Activated CD8-positive, alpha-beta memory T cell treated with anti-CD3 and anti-CD28 coated beads for 36 hours (primary cell): ENCODE results near the gene TMIE. TPM values are rescaled to one million over a fixed set of nuclear protein-coding genes. Genes with fewer than 3 reads are reported as not detected.
"Not testable (repeated sequence)": the region's sequence is repeated elsewhere in the genome, so short reads cannot be mapped to it uniquely, and the experiment has no call there.

ENCODE experiments used
- CTCF ChIA-PET: fragments of 350-600 bp; sonication (Branson Sonifier 250); formaldehyde crosslinking; loops from one replicate; lab custom pipeline; 2021; ENCODE audit warnings: antibody characterized with exemption; lab: Charles Lee
- POLR2A ChIA-PET: fragments of 350-600 bp; sonication (Branson Sonifier 250); formaldehyde crosslinking; loops from one replicate; lab custom pipeline; 2021; ENCODE audit warnings: antibody characterized with exemption; lab: Charles Lee
- total RNA-seq, 2 experiments: library from RNA; stranded (reverse); gene quantifications; one replicate each; pipeline ENCODE4 v1.2.3, GENCODE V29; 2021

TMIE gene
- total RNA-seq, 2 experiments from 2014 or later: 0.25 to 0.30 TPM

DNA sequence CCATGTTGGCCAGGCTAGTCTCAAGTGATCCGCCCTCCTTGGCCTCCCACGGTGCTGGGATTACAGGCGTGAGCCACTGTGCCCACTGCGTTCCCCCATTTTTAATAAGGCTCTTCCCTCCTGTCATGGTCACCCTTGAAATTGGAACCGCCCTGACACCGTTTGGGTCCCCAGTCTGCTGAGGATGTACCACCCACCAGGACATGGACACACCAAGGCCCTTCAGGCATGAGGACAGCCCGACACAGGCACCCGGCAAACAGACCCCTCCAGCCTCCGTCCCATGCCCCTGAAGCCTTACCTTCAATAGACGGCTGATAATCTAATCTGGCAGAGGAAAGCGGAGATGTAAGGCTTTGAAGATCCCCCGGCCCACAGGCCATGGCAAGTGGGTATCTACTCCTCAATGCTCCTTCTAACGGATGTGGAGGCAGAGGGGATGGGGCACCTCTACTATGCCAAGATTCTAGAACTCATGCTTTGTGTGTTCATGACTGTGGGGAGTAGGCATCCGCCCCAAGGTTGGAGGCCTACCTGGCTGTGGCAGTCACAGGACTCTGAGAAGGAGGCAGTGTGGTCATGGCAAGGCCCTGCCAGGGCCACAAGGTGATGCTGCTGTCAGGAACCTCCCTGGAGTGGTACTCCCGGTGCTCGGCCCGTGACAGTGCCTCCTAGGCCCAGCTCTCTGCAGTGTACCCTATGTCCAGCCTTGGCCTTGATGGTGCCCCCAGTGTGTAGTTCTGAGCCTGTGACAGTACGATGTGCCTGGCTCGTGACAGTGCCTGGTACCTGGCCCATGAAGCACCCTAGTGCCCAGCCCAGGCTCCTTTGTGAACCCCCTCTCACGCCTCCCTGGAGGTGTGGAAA lies 35.0 kb downstream of the TMIE start:
- ChIA-PET POLR2A (interaction anchor here (0.6 kb wide), 1 partner anchor 279 kb away, joined by 3 read pairs; no protein-coding TSS in a partner anchor), CTCF (interaction anchor here (0.6 kb wide), 3 partner anchors 88 to 540 kb away, joined by 3 to 4 read pairs (median 4); no protein-coding TSS in a partner anchor)

DNA sequence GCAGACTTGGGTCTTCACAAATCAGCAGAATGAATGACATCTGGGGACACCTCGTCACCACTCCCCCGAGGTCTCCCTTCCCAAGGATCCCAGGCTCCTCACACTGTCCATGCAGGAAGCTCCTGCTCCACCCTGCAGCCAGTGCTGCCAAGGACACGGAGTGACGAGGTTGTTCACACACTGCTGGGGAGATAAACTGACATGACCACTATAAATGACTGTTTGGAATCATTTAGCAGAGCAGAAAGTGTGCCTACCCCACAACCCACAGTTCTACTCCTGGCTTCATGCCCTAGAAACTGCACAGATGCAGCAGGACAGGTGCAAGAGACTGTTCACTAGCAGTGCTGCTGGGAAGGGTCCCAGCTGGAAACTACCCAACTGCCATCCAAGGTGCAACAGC lies 36.1 kb downstream of the TMIE start:
- CTCF ChIA-PET: no interaction called here
- POLR2A ChIA-PET: no interaction called here

DNA sequence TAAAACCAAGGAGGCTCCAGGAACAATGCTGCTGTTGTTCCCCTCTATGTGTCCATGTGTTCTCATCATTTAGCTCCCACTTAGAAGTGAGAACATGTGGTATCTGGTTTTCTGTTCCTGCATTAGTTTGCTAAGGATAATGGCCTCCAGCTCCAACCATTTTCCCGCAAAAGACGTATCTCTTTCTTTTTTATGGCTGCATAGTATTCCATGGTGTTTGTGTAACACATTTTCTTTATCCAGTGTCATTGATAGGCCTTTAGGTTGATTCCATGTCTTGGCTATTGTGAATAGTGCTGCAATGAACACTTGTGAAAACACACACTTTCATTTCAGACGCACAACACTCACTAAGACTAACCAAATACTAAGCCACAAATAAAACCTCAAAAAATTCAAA lies 38.4 kb downstream of the TMIE start:
- CTCF ChIA-PET, POLR2A ChIA-PET: not testable (repeated sequence)

DNA sequence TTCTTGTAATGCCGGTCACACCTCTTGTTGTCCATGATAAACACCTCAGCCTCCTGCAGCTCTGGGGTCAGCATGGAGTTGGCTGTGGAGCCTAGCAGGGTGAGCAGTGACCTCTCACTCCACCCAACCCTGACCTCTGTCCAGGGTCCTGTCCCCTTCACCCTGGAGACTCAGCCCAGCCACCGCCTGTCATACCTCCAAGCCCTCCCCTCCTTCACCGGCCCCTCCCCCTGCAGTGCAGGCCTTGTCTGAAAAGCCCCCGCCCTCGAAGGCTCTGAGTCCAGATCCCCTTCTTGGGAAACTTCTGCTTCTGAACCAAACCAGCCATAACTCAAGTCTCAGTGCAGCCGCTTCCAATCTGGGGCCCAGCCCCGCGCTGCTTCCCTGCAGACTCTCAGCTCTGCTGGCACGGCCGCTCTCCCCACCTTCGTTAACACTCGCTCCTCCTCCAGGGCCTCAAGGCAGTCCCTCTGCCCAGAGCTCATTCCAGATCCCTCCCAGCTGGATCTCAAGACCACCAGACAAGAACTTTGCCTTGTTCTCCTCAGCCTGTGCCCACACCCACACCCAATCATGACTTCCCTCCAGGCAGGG lies 41.9 kb downstream of the TMIE start:
- CTCF ChIA-PET: no interaction called here
- POLR2A ChIA-PET: no interaction called here

DNA sequence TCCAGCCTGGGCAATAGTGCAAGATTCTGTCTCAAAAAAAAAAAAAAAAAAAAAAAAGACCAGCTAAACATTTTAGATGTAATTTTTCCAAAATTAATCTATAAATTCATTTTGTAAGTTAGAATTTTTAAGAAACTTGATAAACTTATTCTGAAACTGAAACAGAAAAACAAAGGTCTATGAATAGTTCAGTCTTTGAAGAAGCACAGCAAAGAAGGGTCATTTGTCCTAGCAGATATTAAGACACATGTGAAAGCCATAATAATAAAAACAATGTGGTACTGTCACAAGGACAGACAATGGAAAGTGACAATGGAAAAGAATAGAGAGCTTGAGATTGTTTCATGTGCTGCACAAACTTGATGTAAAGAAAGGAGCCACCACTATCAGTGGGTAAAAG lies 45.5 kb downstream of the TMIE start:
- CTCF ChIA-PET: no interaction called here
- POLR2A ChIA-PET: no interaction called here

DNA sequence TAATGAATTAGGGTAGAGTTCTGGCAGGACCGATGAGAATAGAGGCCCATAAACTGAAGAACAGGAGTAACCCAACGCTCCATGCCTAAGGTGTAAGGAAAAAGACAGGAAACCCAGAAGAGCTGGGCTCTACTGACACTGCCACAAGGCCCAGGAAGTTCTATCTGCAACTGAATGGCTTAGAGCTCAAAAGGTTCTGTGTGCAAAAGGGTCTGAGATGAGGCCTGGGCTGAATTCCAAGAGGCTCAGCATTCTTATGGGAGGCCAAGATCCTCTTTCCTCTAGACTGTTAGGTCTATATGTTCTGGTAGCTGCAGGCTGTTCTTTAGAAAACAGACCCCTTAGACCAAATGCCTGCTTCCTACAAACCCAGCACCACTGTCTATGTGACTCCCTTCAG lies 47.0 kb downstream of the TMIE start:
- CTCF ChIA-PET: no interaction called here

DNA sequence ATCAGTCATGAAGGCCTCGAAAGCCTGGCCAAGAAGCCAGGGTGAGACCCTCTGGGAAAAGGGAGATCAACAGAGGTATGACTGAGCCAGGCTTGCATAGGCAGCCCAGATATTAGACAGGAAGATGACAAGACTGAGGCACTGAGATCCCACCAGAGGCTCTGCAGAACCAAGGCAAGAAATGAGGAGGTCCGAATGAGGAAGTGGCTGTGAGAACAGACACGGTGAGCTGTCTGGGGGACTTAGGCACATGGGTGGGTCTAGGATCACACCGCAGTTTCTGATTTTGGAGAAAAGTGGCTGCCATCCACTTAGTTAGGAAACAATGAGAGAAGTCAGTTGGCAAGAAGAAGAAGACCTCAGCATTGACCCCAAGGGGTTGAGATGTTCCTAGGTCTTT lies 47.9 kb downstream of the TMIE start:
- POLR2A ChIA-PET: no interaction called here

More for the DNA sequence above, 47.0 kb downstream of the TMIE start:
- POLR2A ChIA-PET: no interaction called here

DNA sequence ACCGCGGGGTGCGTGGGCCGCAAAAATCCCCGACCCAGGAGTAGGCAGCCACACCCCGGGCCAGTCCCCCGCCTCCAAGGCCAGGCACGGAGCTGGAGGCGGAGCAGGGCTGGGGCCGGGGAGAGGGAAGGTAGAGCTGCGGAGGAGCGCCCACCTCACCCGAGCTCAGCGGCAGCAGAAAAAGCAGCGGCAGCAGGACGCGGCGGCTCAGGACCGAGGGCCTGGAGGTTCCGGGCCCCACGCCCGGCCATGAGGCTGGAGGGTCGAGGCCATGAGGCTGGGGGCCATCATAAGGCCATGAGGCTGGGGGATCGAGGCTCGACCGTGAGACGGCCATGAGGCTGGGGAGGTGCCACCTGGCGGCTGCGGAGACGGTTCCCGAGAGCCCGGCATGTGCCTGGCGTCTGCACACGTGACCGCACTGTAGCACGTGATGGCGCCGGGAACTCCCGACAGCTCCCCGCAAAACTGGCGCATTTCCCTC lies 49.4 kb downstream of the TMIE start:
- ChIA-PET POLR2A (no interaction called here), CTCF (interaction anchor here (0.6 kb wide), 1 partner anchor 77 kb away, joined by 5 read pairs; no protein-coding TSS in a partner anchor)

More for the DNA sequence above, 47.9 kb downstream of the TMIE start:
- CTCF ChIA-PET: no interaction called here

DNA sequence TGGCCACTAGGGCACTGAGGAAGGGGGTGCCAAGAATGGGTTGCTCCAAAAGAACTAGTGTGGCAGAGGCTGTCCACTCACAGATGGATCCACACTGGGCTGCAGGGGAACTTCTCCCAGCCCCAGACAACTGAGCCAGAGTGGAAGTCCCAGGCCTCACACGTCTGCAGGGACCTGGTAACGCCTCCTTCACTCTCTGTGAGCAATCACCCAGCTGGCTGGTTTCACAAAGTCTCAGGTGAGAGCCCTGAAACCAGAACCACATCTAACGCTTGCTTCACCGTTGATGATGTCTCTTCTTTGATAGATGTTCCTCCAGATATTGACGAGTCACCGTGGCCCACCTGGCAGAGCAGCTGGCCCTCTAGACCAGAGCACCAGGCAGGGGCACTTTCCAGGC lies 51.9 kb downstream of the TMIE start:
- CTCF ChIA-PET, POLR2A ChIA-PET: not testable (repeated sequence)

DNA sequence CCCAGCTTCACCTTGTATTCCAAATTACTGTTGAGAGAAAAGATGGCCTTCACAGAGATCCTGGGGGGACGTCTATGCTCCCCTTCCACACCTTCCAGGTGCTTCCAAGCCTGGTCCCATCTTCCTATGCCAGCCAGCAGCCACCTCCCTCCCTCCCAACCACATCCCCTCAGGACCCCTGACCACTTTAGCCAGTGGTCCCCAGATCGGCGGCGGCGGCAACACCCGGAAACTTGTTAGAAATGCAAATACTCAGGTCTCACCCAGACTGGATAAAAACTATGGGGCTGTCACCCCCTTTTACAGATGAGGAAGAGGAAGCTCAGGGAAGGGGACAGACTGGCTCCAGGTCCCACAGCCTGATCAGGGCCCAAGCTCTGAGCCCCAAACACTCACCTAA lies 54.5 kb downstream of the TMIE start:
- ChIA-PET CTCF (no interaction called here), POLR2A (no interaction called here)

DNA sequence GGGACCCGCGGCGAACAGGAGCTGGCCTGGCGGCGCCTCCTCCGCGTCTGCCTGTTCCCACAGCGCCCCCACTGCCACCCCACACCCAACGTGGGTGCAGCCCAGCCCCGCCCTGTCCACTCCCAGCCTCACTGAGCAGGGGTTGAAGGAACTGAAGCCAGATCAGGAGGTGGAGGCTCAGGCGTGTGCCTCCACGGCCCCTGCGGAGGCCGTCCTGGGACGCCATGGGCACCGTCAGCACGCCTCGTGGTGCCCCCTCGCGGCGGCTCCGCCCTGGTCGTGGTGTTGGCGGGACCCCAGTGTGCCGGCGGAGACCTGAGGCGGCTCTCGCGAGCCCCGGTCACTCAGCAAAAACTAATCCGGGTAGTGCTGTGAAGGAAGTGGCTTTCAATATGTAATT lies 55.5 kb downstream of the TMIE start:
- POLR2A ChIA-PET: no interaction called here
- CTCF ChIA-PET: interaction anchor here (0.9 kb wide), 1 partner anchor 153 kb away, joined by 3 read pairs; no protein-coding TSS in a partner anchor

DNA sequence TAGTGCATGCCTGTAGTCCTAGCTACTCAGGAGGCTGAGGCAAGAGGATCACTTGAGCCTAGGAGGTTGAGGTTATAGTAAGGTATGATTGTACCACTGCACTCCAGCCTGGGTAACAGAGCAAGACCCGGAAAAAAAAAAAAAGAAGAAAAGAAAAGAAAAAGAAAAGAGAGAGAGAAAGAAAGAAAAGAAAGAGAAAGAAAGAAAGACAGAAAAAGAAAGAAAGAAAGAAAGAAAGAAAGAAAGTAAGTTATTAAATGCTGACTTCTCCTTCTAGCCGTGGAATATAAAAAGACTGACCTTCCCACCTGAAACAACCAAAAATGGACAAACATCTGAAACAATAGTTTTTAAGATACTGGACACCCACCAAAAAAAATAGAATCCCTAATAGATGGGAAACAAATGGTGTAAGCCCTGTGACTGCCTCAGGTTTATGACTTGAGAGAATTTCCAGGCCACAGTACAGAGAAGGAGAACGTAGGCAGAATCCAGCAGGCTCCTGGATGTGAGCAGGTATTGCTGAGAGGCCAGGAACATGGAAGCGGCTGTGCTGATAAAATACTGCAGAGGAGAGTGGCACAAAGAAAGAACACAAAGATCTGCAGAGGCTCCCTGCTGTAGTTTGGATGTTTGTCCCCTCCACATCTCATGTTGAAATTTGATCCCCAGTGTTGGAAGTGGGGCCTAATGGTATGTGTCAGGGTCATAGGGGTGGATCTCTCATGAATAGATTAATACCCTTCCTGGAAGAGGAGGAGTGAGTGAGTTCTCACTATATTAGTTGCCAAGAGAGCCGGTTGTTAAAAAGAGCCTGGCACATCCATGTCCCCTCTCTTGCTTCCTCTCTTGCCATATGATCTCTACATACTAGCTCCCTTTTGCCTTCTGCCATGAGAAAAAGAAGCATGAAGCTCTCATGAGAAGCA lies 58.3 kb downstream of the TMIE start:
- ChIA-PET CTCF (no interaction called here), POLR2A (no interaction called here)

Other genes with a start within 250 kb of the TMIE start
- gene LTF, start 236.5 kb upstream of the TMIE start, total RNA-seq: not detected
- not detected for gene RTP3, start 203.4 kb upstream of the TMIE start, total RNA-seq
- gene LRRC2, start 135.1 kb upstream of the TMIE start, total RNA-seq: not detected
- not detected for gene FAM240A, start 88.9 kb upstream of the TMIE start, total RNA-seq
- gene ALS2CL, start 7.7 kb upstream of the TMIE start, total RNA-seq: under 1 TPM; 0.69 to 0.82 TPM
- not detected for gene PRSS50, start 16.5 kb downstream of the TMIE start, total RNA-seq
- gene MYL3, start 162.1 kb downstream of the TMIE start, total RNA-seq: not detected
- gene PTH1R, start 176.3 kb downstream of the TMIE start, total RNA-seq: not detected